Stimulated activated CD4-positive, alpha-beta T cell treated with anti-CD3 and anti-CD28 coated beads, Interleukin-12 subunit alpha, Interleukin-12 subunit beta, amount 100 ng/mL, for 4 hours (primary cell): ENCODE measurements around the gene FLT4.

Experiments
- DNase-seq: peaks from one replicate; pipeline ENCODE4 v3.0.0-alpha.2; 2020

FLT4 gene

DNA sequence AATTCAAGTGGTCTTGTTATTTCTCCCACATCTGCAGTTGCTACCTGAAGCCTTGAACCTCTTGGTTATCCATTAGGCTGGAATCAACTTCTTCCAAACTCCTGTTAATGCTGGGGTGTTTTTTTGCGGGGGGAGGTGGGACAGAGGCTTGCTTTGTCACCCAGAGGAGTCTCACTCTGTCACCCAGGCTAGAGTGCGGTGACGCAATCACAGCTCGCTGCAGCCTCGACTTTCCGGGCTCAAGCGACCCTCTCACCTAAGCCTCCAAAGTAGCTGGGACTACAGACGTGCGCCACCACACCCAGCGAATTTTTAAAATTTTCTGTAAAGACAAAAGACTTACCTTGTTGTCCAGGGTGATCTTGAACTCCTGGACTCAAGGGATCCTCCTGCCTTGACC lies 62.5 kb downstream of the FLT4 start:
- DNase-seq, result no peak

DNA sequence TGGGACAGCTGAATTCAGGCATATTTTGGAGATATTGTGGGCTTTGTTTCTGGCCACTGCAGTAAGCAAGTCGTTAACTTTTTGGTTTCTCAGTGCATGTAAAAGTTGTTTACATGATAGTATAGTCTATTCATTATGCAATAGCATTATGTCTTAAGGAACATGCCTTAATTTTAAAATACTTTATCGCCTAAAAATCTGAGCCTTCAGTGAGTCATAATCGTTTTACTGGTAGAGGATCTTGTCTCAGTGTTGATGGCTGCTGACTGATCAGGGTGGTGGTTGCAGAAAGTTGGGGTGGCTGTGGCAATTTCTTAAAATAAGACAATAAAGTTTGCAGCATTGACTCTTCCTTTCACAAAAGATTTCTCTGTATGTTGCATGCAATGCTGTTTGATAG lies 63.2 kb downstream of the FLT4 start:
- no peak for DNase-seq

DNA sequence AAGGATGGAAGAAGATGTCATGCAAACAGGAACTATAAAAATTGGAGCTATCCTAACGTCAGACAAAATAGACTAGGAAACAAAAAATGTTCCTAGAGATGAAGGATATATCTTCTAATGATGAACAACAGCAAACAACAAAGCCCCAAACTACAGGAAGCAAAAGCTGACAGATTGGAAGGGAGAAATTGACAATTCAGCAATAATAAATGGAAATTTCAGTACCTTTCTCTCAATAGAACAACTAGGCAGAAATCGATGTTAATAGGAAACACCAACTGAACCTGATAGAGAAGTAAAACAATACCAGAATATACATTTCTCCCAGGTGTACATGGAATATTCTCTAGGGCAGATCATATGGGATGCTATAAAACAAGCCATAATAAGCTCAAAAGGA lies 65.7 kb downstream of the FLT4 start:
- DNase-seq, result no peak

DNA sequence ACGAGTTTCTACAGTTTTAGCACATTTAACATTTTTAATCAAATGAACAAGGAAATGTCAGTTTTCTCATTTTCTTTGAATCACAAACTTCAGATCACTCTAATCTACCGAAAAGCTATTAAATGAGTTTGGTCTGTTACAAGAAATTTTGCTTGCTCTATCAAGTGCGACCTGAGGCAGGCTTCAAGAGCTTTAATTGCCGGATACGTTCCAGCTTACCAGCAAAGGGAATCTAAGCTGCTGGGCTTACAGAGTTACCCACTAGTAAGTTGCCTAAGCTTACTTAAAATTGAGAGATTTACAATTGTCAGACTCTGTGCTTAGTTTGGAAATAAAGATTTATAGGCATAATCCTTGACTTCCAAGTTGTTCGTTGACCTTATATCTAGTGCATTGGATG lies 68.7 kb downstream of the FLT4 start:
- no peak for DNase-seq

DNA sequence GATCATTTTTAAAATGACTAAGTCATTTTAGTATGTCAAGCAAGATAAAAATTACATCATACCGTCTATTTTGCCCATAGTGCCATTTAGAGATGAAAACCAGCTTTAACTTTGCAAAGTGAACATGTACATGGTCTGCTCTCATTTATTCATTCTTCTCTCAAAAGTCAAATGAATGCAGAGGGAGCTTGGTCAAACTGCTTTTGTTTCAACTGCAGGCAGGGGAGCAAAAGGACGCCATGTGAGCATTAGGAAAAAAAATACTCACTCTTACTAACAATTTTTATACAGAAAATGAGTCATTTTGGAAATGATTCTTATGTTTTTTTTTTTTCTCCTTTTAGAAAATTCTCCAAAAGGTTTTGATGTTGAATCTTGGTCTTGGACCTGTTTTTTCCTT lies 73.8 kb downstream of the FLT4 start:
- no peak for DNase-seq

DNA sequence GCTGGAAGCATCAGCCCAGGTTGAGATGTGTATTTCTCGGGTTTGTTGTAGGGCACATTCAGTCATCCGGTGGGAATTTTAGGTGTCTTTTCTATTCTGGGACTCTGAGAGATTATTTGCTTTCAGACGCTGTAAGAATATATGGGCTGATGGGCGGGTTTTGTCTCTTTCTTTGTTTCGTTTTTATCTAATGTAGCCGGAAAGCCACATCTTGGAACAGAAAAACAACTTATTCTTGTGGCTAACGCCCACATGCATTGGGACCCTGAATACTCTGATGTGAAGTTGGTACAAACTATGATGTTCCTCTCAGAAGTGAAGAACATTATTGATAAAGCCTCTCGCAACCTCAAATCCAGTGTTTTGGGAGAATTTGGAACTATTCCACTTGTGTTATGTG lies 80.5 kb downstream of the FLT4 start:
- DNase-seq, result no peak

DNA sequence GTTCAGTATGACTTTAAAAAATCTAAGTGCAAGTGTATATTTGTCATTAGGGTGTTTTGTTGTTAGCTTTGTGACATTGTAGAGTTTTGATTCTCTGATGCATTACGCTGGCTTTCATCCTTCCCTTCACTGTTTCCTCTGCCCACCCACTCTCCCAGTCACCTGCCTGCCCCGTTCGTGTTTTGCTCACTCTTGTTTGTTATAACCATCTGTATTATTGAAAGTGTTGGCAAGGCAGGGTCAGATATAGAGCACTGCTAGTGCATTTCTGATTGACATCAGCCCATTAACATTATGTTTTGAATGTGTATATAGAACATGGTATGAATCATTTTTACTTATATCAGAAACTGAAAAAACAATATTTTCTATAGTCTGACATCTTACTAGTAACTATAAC lies 85.4 kb downstream of the FLT4 start:
- DNase-seq, result peak; percentile 3

DNA sequence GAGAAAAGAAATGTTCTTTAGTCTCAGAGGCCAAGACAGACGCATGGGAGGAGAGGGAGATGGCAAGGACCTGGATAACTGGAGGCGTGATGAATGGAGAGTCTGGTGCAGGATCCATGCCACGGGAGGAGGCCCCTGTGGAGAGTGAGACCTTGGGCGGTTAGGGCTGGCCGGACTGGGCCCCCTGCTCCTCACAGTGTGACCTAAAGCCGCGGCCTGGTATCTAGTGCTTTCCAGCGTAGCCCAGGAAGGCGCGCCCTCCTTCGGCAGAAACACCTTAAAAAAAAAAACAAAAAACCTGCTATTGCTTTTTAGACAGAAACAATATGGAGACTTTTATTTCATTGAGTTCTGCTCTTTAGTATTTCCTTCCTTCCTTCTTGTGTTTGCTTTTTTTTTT lies 91.2 kb downstream of the FLT4 start:
- DNase-seq, result no peak

DNA sequence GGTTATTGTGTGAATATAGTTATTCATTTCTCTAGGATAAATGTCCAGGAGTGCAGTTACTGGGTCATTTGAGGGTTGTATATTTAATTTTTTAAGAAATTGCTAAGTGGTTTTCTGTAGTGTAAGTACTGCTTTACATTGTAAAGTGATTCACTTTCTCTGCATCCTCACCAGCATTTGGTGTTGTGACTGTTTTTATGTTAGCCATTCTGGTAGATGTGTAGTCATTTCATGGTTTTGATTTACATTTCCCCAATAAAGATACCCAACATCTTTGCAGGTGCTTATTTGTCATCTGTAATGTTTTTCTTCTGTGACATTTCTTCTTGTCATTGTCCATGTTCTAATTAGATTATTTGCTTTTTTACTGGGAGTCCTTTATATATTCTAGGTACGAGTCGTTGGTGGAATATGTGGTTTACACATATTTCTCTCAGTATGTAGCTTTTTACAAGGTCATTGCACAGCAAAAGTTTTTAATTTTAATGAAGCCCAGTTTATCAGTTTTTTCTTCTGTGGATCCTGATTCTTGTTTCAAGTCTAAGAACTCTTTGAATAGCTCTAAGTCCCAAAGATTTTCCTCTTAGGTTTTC lies 92.1 kb downstream of the FLT4 start:
- no peak for DNase-seq

DNA sequence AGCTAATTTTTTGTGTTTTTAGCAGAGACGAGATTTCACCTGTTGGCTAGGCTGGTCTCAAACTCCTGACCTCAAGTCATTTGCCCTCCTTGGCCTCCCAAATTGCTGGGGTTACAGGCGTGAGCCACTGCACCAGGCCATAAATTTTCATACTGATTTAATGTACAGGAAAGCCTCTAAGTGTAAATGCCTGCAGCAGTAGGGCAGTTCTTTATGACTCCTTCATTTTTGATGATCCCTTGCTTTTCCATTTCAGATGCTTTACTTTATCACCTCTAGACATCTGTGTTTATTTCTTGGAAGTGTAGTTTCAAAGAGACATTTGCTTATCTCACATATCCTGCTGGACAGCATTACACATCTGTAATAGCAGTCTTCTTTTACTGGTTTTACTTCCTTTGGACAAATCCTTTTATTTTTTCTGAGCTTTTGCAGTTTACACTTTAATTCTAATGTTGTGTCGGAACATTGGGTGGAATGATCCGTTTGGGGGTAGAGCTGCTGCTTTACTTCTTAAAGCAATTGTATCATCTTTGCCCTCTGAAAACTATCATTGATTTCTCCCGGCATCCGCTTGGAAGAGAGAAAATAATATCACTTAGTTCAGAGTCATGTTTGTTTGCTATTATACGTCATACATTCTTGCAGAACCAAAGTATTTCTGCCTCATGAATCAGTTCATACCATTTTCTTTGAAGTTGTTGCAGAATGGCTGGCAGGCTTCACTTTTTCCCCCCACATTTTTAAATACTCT lies 94.1 kb downstream of the FLT4 start:
- no peak for DNase-seq

DNA sequence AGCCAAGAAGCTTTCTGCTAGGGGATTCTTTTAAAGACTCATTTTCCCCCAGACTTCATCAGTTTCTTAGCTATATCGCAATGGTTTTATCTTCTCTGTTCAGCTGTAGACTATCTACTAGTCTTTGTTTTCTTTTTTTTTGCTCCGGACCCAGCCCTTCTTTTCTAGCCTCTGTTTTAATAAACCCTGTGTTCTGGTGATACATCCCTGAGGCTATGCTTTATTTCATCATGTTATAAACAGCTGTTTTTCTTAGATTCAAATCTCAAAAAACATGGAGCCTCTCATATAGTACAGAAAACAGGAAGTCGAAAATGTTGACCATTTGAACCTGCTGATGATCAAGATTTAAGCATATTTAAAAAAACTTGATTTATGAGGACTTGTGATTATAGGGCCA lies 95.9 kb downstream of the FLT4 start:
- DNase-seq, result no peak
